HL-60/S4 (cell line): ENCODE results near the gene GUCD1.
"Not testable (repeated sequence)": the region's sequence is repeated elsewhere in the genome, so short reads cannot be mapped to it uniquely, and the experiment has no call there.

Experiments used
- in situ Hi-C: fragments of 300-500 bp; cut with MboI; formaldehyde crosslinking; loops from 2 replicates; pipeline ENCODE4 v1.14.3; 2022; ENCODE audit warnings: low sequenced_read_pairs

The GUCD1 gene

DNA sequence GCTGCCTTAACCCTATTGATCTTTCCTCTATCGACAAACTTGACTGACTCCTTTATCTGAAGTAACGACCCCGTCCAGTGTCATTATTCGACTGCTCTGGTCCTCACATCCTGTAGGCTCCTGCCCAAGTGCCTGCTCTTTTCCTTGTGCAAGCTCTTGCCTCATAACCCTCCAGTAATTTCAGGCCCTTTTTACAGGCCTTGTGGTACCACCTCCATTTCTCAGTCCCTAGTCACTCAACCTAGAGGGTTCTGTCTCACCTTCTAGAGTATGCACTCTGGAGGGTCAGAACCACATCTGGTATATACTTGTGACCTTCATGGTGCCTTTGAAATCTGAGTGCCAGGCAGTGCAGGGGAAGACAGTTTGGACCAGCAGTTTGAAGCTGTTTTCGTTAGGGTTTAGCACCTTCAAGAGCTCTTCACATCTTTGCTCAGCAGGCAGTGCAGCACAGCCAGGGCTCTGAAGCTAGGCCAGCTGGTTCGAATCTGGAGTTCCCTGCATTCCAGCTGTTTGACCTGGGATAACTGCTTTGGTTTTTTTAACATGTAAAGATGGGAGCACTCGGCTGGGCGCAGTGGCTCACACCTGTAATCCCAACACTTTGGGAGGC is 12.1 kb upstream of the GUCD1 start:
- in situ Hi-C loops: no loop called here

DNA sequence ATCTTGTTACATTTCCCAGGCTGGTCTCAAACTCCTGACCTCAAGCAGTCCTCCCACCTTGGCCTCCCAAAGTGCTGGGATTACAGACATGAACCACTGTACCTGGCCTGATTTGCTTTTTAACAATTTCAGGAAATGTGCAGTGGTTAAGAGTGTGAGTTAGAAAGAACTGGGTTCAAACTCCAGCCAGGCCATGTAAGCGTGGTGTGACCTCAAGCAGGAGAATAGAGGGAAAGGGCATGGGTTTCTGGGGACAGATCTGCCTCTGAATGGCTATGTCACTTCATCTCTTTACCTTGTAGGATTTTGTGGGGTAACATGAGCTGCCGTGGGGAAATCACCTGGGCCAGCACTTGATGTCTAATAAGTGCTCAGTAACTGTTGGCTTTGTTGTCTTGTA is 10.1 kb upstream of the GUCD1 start:
- in situ Hi-C loops: no loop called here

- in situ Hi-C loops: no loop called here
Measured at GRCh38 chr22:24564376-24565058, 9.6 kb upstream of the GUCD1 start.

GRCh38 chr22:24563246-24563645 is 8.3 kb upstream of the GUCD1 start:
- in situ Hi-C loops: no loop called here

DNA sequence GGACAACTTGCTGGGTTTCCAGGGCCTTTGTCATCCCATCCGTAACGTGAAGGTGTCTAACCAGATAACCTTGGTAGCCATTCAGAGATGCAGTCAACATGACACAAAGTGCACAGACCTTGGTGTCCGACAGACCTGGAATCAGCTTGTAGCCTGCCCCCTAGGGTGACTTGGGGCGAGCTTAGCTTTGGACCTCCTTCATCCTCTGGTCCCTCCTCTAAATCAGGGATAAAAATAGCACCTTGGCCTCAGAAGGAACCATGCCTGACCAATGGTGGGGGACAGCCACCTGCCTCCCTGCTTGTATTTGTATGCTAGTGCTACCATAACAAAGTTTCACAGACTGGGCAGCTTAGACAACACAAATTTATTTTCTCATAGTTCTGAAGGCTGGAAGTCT is 4.5 kb upstream of the GUCD1 start:
- in situ Hi-C loops: no loop called here

DNA sequence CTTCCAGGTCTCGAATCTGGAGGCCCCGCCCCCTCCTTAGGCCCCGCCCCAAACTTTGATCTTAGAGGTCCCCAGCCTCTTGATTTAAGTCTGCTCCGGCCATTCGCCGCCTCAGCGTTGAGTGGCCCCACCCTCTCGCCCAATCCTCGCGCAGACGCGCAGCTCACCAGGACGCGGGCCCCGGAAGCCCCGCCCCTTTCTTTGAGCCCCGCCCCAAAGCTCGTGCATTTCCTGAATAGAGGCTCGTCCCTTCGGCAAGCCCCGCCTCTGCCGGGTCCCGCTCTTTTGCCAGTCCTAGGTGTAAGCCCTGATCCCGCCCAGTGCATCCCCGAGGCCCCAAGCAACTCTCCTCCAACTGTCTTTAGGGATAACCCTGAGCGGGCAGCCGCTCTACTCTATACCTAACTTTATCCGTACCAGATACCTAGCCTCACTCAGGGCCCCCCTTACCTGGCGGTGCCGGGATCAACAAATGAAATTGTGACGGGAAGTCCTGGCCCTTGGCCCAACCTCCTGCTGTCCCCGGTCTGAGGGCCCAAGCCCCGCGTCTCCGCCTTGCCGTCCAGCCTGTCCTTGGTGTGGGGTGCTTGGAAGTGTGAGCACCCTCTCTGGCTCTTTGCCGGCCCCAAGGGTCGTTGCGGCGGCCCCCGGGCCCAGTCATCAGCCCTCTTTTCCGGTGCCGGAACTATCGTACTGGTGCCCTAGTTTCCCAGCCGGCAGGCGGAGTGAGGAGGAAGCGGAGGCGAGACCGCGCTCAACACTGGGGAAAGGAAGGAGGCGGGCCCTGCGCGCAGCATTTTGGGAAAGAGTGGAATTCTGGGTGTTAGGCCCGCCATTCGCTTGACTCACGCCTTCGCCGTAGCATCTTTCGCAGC is 464 bp upstream of the GUCD1 start, which contains the start of gene SNRPD3:
SNRPD3 (plus strand) TSS at position 835 of the 875 bp plus-strand sequence. CDS start 1,676 bp downstream, outside the sequence.
- in situ Hi-C loops: no loop called here

- in situ Hi-C loops: no loop called here
Measured at GRCh38 chr22:24553597-24554312, 1.2 kb downstream of the GUCD1 start.

DNA sequence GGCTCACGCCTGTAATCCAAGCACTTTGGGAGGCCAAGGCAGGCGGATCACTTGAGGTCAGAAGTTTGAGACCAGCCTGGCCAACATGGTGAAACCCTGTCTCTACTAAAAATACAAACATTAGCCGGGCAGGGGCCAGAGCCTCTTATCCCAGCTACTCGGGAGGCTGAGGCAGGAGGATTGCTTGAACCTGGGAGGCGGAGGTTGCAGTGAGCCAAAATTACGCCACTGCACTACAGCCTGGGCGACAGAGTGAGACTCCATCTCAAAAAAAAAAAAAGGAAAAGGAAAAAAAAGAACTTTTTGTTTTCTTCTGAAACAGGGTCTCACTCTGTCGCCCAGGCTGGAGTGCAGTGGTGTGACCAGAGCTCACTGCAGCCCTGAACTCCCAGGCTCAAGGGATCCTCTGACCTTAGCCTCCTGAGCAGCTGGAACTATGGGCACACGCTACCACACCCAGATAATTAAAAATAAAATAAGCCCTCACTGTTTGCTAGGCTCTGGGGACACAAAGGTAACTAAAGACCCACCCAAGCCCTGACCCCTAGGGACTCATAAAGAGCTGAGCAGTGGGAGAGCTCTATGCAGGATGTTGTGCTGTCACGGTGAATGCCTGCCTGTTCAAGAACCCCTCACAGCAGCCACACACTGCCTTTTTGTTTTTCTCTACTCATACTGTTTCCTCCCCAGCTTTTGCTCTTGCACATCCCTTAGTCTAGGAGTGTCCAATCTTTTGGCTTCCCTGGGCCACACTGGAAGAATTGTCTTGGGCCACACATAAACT is 2.2 kb downstream of the GUCD1 start:
- in situ Hi-C loops: not testable (repeated sequence)

GRCh38 chr22:24550902-24551435 is 4.0 kb downstream of the GUCD1 start:
- in situ Hi-C loops: no loop called here

- in situ Hi-C loops: no loop called here
Measured at GRCh38 chr22:24550028-24550901, 4.7 kb downstream of the GUCD1 start.

- in situ Hi-C loops: loop anchor here (25.0 kb wide), 1 partner anchor 537 kb away; the partner anchor contains the start of genes CABIN1 and GSTT4
Measured at GRCh38 chr22:24548812-24549211, 6.1 kb downstream of the GUCD1 start.

GRCh38 chr22:24543679-24544243 is 11.2 kb downstream of the GUCD1 start:
- in situ Hi-C loops: loop anchor here (25.0 kb wide), 1 partner anchor 531 kb away; the partner anchor contains the start of genes CABIN1 and GSTT4

DNA sequence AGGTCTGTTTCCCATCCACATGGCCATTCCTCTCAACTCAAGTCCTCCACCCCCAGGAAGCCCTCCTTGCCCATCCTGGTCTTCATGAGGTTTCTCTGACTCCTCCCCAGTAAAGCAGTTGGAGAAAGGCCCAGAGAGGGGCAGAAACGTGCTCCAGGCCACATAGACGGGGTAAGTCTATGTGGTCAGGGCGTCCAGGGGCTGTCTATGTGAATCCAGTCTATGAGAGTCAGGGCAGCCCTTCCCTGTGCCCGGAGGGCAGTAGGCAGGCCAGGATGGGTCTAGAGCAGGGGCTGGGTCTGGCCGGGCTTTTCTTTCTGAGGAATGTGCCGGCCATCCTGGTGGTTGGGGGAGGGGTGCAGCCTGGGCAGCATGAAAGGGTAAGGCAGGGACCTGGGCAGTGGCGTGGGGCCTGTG is 11.7 kb downstream of the GUCD1 start:
- in situ Hi-C loops: loop anchor here (25.0 kb wide), 1 partner anchor 531 kb away; the partner anchor contains the start of genes CABIN1 and GSTT4

- in situ Hi-C loops: loop anchor here (25.0 kb wide), 1 partner anchor 530 kb away; the partner anchor contains the start of genes CABIN1 and GSTT4
Measured at GRCh38 chr22:24542641-24543040, 12.3 kb downstream of the GUCD1 start.

DNA sequence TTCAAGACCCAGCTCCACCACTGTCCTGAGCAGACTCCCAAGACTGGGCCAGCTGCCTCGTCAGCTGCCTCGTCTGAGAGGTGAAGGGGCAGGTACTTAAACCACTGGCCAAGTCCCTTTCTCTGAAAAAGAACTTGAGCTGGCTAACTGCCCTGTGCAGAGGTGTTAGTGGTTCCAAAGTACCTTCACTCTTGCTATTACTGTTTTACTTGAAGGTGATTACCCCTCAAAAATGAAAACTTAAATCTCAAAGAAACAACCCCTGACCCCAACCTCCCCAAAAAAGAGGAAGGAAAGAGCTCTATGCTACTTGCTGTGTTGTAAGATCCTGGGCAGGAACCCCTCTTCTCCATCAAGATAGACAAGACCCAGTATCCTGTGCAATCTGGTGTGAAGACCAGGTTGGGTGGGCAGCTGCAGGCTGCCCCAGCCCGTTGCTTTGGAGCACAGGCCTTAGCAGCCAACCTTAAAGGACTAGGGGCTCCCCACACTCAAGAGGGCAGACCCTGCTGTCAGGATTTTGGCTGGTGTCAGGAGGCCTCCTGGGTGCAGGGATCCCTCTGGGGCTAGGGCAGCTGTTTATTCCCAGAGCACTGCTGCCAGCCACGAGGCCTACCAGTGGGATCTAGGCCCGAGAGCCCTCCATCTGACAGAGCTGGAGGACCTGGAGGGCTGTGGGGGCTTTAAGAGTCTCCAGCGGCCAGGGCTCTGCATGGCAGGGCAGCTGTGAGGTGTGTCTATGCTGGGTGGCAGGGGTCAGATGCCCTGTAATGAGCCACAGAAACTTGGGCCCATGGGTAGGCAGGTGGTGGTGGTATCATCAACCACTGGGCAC is 13.0 kb downstream of the GUCD1 start:
- in situ Hi-C loops: loop anchor here (25.0 kb wide), 1 partner anchor 530 kb away; the partner anchor contains the start of genes CABIN1 and GSTT4

DNA sequence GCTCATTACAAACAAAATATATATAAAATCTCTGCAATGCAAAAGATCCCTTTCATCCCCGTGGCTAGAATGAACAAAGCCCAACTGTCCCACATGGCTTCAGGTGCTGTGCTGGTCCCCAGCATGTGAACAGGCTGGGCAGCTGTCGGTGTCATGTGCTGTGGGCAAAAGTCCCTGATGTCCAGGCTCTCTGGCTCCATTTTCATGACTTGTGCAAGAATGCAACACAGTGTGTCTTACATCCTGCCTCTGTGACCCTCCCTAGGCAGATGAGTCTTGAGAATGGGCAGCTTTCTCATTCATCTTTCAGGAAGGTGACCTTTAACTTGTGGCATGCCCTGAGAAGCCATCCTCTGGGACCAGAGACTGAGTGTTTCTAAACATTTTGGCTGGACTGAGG is 14.5 kb downstream of the GUCD1 start:
- in situ Hi-C loops: loop anchor here (25.0 kb wide), 1 partner anchor 528 kb away; the partner anchor contains the start of genes CABIN1 and GSTT4

DNA sequence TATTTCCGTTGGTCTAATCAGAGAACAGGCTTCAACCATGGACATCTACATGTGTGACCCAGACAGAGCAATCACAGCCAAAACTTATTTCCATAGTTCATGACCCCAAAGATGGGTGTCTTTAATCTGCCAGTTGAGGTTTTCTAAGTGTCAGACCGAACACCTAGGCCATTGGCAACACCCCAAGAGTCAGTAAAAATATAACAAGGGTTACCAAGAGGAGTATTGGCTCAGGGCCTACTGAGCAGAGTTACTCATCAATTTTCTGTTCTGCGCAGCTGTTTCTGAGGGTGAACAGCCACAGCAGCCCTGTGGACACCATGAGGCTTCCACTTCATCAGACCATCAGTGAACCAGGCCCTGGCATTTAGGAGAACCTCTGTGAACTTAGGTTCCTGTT is 18.8 kb downstream of the GUCD1 start:
- in situ Hi-C loops: loop anchor here (25.0 kb wide), 1 partner anchor 524 kb away; the partner anchor contains the start of genes CABIN1 and GSTT4
